Stomach (tissue), 9 donors: ENCODE results near the gene SYT5. TPM values are rescaled to one million over a fixed set of nuclear protein-coding genes. Genes with fewer than 3 reads are reported as not detected.

Experiments
- DNase-seq, 2 donors: peaks; one replicate each; pipeline versions ENCODE4 v3.0.0 to v3.0.0-alpha.2; 2013 to 2019
- H3K27ac ChIP-seq, 5 donors: fragments of 200-600 bp in 4 of 5; sonication (generic) in 4 of 5; one replicate each; pipeline ENCODE4 v1.5.1; 2013 to 2019; ENCODE audit warnings: mild to moderate bottlenecking in 1 of 5, moderate library complexity in 1 of 5
- H3K27me3 ChIP-seq, 3 donors: fragments of 200-600 bp; sonication (generic); one replicate each; pipeline ENCODE4 v1.5.1; 2017 to 2019; ENCODE audit warnings: mixed run types in 1 of 3
- H3K36me3 ChIP-seq, 4 donors: fragments of 200-600 bp; sonication (generic); 1 replicate in 3 of 4; 2 replicates in 1 of 4; pipeline ENCODE4 v1.5.1; 2016 to 2019
- H3K4me1 ChIP-seq, 4 donors: fragments of 200-600 bp; sonication (generic); one replicate each; pipeline ENCODE4 v1.5.1; 2016 to 2019
- H3K4me3 ChIP-seq, 4 donors: fragments of 200-600 bp; sonication (generic) in 3 of 4; one replicate each; pipeline ENCODE4 v1.5.1; 2016 to 2019; ENCODE audit warnings: mild to moderate bottlenecking in 1 of 4
- H3K9me3 ChIP-seq, 4 donors: fragments of 200-600 bp; sonication (generic); one replicate each; pipeline ENCODE4 v1.5.1; 2016 to 2019
- CTCF ChIP-seq, 7 experiments: fragments of 450-650 bp in 4 of 7; fragments of 200-600 bp in 3 of 7; sonication (generic) in 3 of 7; IDR thresholded peaks; one replicate each; pipeline ENCODE4 v1.5.1; 2016 to 2019; ENCODE audit warnings: antibody characterized with exemption in 7 of 7, control low read depth in 2 of 7, mild to moderate bottlenecking in 1 of 7
- EP300 ChIP-seq: sonication (generic); formaldehyde crosslinking; IDR thresholded peaks from one replicate; pipeline ENCODE4 v1.6.1; 2017; ENCODE audit warnings: antibody characterized with exemption
- POLR2A ChIP-seq, 4 donors: fragments of 450-650 bp; IDR thresholded peaks; one replicate each; pipeline ENCODE4 v1.6.1; 2016; ENCODE audit warnings: antibody characterized with exemption in 4 of 4, control low read depth in 2 of 4, mild to moderate bottlenecking in 1 of 4, moderate library complexity in 1 of 4
- POLR2AphosphoS5 ChIP-seq, 3 donors: sonication (generic); formaldehyde crosslinking; IDR thresholded peaks; one replicate each; pipeline ENCODE4 v1.6.1; 2016; ENCODE audit warnings: antibody characterized with exemption in 3 of 3
- WGBS, 5 donors: extraction: QIAGEN DNeasy Blood & Tissue Kit in 3 of 5; methylation state at CpG; one replicate each; pipeline versions ENCODE4 v1.1.5 to v1.1.7; 2013 to 2018; 5-methylcytosine and 5-hydroxymethylcytosine counted together
- intact Hi-C: fragments of 100-400 bp; cut with DNase I; formaldehyde crosslinking; loops from one replicate; pipeline ENCODE4 v1.15.1; 2023; ENCODE audit warnings: low total_unique reads
- polyA plus RNA-seq, 3 donors: library from polyadenylated mRNA; stranded (reverse); fragments of 200-250 nt; gene quantifications; one replicate each; pipeline ENCODE4 v1.2.3, GENCODE V29; 2013
- total RNA-seq, 5 donors: library from RNA; depleted of rRNA; stranded (reverse); fragments of >200 nt; gene quantifications; one replicate each; pipeline versions ENCODE4 v1.1.0 to v1.2.3, GENCODE V29; 2014 to 2016
- donor health status: healthy with polysubstance abuse.
- donor health status: Bipolar disorder and iron deficiency.
- donor health status: healthy.

SYT5 gene
- total and polyA plus RNA-seq, 8 donors: 0.20 to 2.8 (median 1.8) TPM; not detected in 4

DNA sequence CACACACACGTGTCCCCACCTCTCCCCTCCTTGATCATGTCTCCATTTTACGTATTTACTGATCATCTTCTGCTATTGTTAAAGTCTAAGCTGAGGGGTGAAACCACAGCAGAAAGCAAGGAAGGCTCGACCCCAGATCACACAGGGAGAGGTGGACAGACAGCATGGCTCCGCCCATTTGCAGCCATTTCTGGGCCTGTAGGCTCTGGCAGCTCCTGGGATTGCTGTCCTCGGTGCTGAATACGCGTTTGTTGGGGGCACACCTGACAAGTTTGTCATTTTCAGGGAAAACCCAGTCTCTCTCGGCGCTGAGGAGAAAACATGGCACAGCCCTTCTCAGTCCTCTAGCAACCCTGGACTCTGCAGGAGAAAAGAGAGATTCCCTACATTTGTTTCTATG lies 40.4 kb upstream of the SYT5 start:
- Histone ChIP-seq H3K36me3 (peaks cover 0 to 11% (median 9%) of the 10 kb centered on the region in 4 donors), H3K9me3 (peaks cover 0 to 7% (median 0%) of the 10 kb centered on the region in 4 donors), H3K4me1 (peaks cover 4 to 18% (median 13%) of the 10 kb centered on the region in 4 donors), H3K4me3 (no peak overlapping the region), H3K27me3 (peaks cover 0 to 15% (median 0%) of the 10 kb centered on the region in 3 donors), H3K27ac (no peak overlapping the region)
- TF ChIP-seq CTCF (IDR thresholded peaks at IDR 0.05): no peak
- TF ChIP-seq POLR2AphosphoS5 (IDR thresholded peaks at IDR 0.05): no peak
- no peak for TF ChIP-seq POLR2A (IDR thresholded peaks at IDR 0.05)
- no peak for TF ChIP-seq EP300
- WGBS, 5 donors: 73 to 83% (median 79%) methylated on average over 9 of the region's 9 CpGs
- intact Hi-C loops: no loop called here
- DNase-seq: no peak

DNA sequence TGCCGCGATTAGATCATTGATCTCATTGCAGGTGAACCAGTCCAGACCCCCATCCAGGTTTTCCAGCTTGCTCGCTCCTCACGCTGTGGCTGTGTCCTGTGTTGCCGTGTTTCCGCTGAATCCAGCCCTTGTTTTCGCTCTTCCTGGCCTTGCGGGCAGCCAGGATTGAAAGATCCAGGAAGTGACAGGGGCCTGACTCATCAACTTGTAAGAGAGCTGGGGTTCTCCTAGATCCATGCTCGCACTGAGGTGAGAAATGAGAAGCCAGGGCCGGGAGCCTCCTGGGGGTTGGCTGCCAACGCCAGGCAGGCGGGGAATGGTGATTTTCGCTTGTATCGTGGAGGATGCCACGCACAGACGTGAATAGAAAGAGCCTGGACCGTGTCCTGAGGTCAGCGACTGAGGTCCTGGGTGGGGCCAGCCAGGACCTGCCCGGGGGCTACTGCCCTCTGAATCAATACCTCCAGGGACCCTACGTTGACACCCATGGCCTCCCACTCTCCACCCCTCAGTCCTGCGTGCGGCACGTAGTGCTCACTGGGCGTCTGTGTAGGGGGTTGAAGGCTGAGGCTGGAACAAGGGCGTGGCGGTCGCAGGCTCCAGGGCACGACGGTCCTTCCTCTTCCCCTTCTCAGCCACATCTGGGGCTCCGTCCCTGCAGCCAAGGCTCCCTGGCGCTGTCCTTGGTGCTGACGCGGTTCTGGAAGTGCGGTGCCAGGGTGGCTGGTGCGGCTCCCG lies 36.5 kb upstream of the SYT5 start:
- Histone ChIP-seq H3K27me3 (peaks cover 0 to 30% (median 0%) of the 10 kb centered on the region in 3 donors), H3K36me3 (no peaks in the 10 kb centered on the region), H3K4me3 (peak overlapping the region; percentile 25 to 45 (median 37)), H3K27ac (peak overlapping the region; percentile 49 to 82 (median 69)), H3K9me3 (peaks cover 0 to 17% (median 14%) of the 10 kb centered on the region in 4 donors), H3K4me1 (peaks cover 4 to 18% (median 13%) of the 10 kb centered on the region in 4 donors)
- WGBS, 5 donors: 4 to 8% (median 5%) methylated on average over 22 to 36 of the region's 36 CpGs
- TF ChIP-seq CTCF (IDR thresholded peaks at IDR 0.05): no peak
- no peak for TF ChIP-seq EP300
- TF ChIP-seq POLR2A (IDR thresholded peaks at IDR 0.05): no peak
- peak in 2 of 3 donors; percentile 49 to 88 for TF ChIP-seq POLR2AphosphoS5 (IDR thresholded peaks at IDR 0.05)
- intact Hi-C loops: no loop called here
- DNase-seq: peak; percentile 72 to 95

DNA sequence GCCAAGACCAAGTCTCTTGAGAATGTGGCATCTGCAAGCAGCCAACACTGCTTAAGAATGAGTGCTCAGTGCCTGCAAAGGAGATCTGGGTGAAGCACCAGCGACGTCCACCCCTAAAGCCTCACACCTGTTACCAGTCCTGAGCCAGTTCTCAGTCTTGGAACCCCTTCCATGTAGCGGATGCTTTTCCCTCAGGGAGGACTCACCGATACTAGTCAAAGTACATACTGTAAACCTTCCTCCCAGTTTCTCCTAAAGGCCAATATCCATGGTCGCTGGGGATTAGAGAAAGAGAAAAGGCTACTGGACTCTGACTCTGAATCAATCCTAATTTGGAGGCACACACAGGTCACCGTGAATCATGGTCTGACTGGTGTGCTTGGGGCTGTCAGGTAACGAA lies 33.5 kb upstream of the SYT5 start:
- H3K4me3 ChIP-seq: no peak overlapping the region
- WGBS, 5 donors: 72 to 93% (median 80%) methylated on average over 7 of the region's 7 CpGs
- DNase-seq: no peak

GRCh38 chr19:55212447-55212846 lies 32.4 kb upstream of the SYT5 start:
- Histone ChIP-seq H3K4me3 (no peak overlapping the region), H3K4me1 (peaks cover 10 to 36% (median 26%) of the 10 kb centered on the region in 4 donors), H3K27ac (no peak overlapping the region), H3K36me3 (no peaks in the 10 kb centered on the region), H3K27me3 (peaks cover 0 to 30% (median 0%) of the 10 kb centered on the region in 3 donors), H3K9me3 (peaks cover 0 to 17% (median 11%) of the 10 kb centered on the region in 4 donors)
- TF ChIP-seq EP300 (no peak), POLR2AphosphoS5 (IDR thresholded peaks at IDR 0.05) (no peak), CTCF (IDR thresholded peaks at IDR 0.05) (no peak), POLR2A (IDR thresholded peaks at IDR 0.05) (no peak)
- 77 to 89% (median 84%) methylated on average over 3 of the region's 3 CpGs for WGBS, 5 donors
- intact Hi-C loops: no loop called here
- no peak for DNase-seq

More for the DNA sequence above, 33.5 kb upstream of the SYT5 start:
- peaks cover 0 to 17% (median 11%) of the 10 kb centered on the region in 4 donors for H3K9me3 ChIP-seq
- TF ChIP-seq POLR2AphosphoS5 (IDR thresholded peaks at IDR 0.05): no peak
- TF ChIP-seq CTCF (IDR thresholded peaks at IDR 0.05): no peak
- no peak for TF ChIP-seq EP300
- no peak for TF ChIP-seq POLR2A (IDR thresholded peaks at IDR 0.05)
- intact Hi-C loops: no loop called here
- no peak overlapping the region for H3K27ac ChIP-seq
- H3K27me3 ChIP-seq: peaks cover 0 to 30% (median 0%) of the 10 kb centered on the region in 3 donors
- no peaks in the 10 kb centered on the region for H3K36me3 ChIP-seq
- peaks cover 10 to 37% (median 27%) of the 10 kb centered on the region in 4 donors for H3K4me1 ChIP-seq
